Neuronal stem cell (in vitro differentiated cells): ENCODE measurements around the gene LSAMP.

Source experiments
- DNase-seq: peaks from one replicate; pipeline ENCODE4 v3.0.0-alpha.2; 2013; ENCODE audit warnings: low spot score
- H2AFZ ChIP-seq: one replicate; pipeline ENCODE4 v1.6.1; 2013; ENCODE audit warnings: mild to moderate bottlenecking, low read length, inconsistent platforms
- H2AK5ac ChIP-seq: 2 replicates; pipeline ENCODE4 v1.6.1; 2013; ENCODE audit warnings: low read depth, mild to moderate bottlenecking, inconsistent platforms, low read length, moderate library complexity, mixed read lengths
- H2BK120ac ChIP-seq: 2 replicates; pipeline ENCODE4 v1.6.1; 2013; ENCODE audit warnings: low read depth, mild to moderate bottlenecking, inconsistent platforms, low read length, moderate library complexity, mixed read lengths
- H2BK12ac ChIP-seq: one replicate; pipeline ENCODE4 v1.6.1; 2013; ENCODE audit warnings: low read length, inconsistent platforms
- H2BK15ac ChIP-seq: 2 replicates; pipeline ENCODE4 v1.6.1; 2013; ENCODE audit warnings: mild to moderate bottlenecking, low read length, inconsistent platforms, mixed read lengths
- H2BK5ac ChIP-seq: one replicate; pipeline ENCODE4 v1.6.1; 2013; ENCODE audit warnings: inconsistent platforms, mild to moderate bottlenecking, low read length, moderate library complexity
- H3K14ac ChIP-seq: one replicate; pipeline ENCODE4 v1.6.1; 2013; ENCODE audit warnings: low read length, inconsistent platforms
- H3K18ac ChIP-seq: 2 replicates; pipeline ENCODE4 v1.6.1; 2013; ENCODE audit warnings: low read length, inconsistent platforms
- H3K23ac ChIP-seq: 2 replicates; pipeline ENCODE4 v1.6.1; 2013; ENCODE audit warnings: low read depth, mild to moderate bottlenecking, mixed read lengths, low read length, inconsistent platforms; ENCODE audit not compliant: poor library complexity
- H3K27ac ChIP-seq: replicated peaks from 3 replicates; pipeline ENCODE4 v1.5.1; 2013; ENCODE audit warnings: low read length, inconsistent platforms
- H3K27me3 ChIP-seq, 3 experiments: 2 replicates each; pipeline ENCODE4 v1.6.1; 2013; ENCODE audit warnings: low read length in 3 of 3, mild to moderate bottlenecking in 2 of 3, inconsistent platforms in 1 of 3, low read depth in 1 of 3, mixed read lengths in 1 of 3, moderate library complexity in 1 of 3; ENCODE audit not compliant: control insufficient read depth in 3 of 3, insufficient read depth in 3 of 3
- H3K36me3 ChIP-seq, 2 donors: replicated peaks in 1 of 2; 2 replicates each; pipeline ENCODE4 v1.6.1; 2013; ENCODE audit warnings: low read length in 2 of 2; ENCODE audit not compliant: control insufficient read depth in 2 of 2, insufficient read depth in 2 of 2
- H3K4ac ChIP-seq: 2 replicates; pipeline ENCODE4 v1.6.1; 2013; ENCODE audit warnings: inconsistent platforms, mild to moderate bottlenecking, low read length, moderate library complexity
- H3K4me1 ChIP-seq, 2 donors: 1 replicate in 1 of 2; 2 replicates in 1 of 2; pipeline ENCODE4 v1.6.1; 2013; ENCODE audit warnings: low read length in 2 of 2, low read depth in 1 of 2; ENCODE audit not compliant: control insufficient read depth in 2 of 2, insufficient read depth in 1 of 2
- H3K4me2 ChIP-seq: one replicate; pipeline ENCODE4 v1.6.1; 2013; ENCODE audit warnings: mild to moderate bottlenecking, low read length, inconsistent platforms; ENCODE audit not compliant: insufficient read depth, poor library complexity, severe bottlenecking
- H3K4me3 ChIP-seq, 2 donors: 2 replicates each; pipeline ENCODE4 v1.5.1; 2013; ENCODE audit warnings: low read length in 2 of 2, mild to moderate bottlenecking in 2 of 2, inconsistent platforms in 1 of 2, moderate library complexity in 1 of 2
- H3K79me1 ChIP-seq: one replicate; pipeline ENCODE4 v1.6.1; 2013; ENCODE audit warnings: low read depth, mild to moderate bottlenecking, inconsistent platforms, low read length, moderate library complexity
- H3K9ac ChIP-seq: one replicate; pipeline ENCODE4 v1.6.1; 2013; ENCODE audit warnings: mild to moderate bottlenecking, low read depth, low read length, inconsistent platforms; ENCODE audit not compliant: poor library complexity
- H3K9me3 ChIP-seq, 2 donors: replicated peaks in 1 of 2; 2 replicates each; pipeline versions ENCODE3 to v1.6.1; 2013; ENCODE audit warnings: low read length in 2 of 2, mild to moderate bottlenecking in 2 of 2, inconsistent platforms in 1 of 2, low read depth in 1 of 2, mixed read lengths in 1 of 2, moderate library complexity in 1 of 2; ENCODE audit not compliant: control insufficient read depth in 2 of 2, insufficient read depth in 1 of 2
- H4K8ac ChIP-seq: one replicate; pipeline ENCODE4 v1.6.1; 2013; ENCODE audit warnings: low read depth, mild to moderate bottlenecking, inconsistent platforms, low read length, moderate library complexity
- H4K91ac ChIP-seq: one replicate; pipeline ENCODE4 v1.6.1; 2013; ENCODE audit warnings: low read length, low read depth, mild to moderate bottlenecking, inconsistent platforms; ENCODE audit not compliant: poor library complexity
- WGBS, 2 donors: extraction: QIAGEN DNeasy Blood & Tissue Kit; methylation state at CpG; one replicate each; pipeline ENCODE4 v1.1.7; 2013; ENCODE audit warnings: missing lambda C conversion rate in 2 of 2, mixed read lengths in 1 of 2; ENCODE audit not compliant: insufficient read length in 2 of 2, insufficient replicate concordance in 1 of 2; ENCODE audit errors: extremely low coverage in 2 of 2; 5-methylcytosine and 5-hydroxymethylcytosine counted together

LSAMP gene

GRCh38 chr3:116341381-116341780 is 103.9 kb downstream of the LSAMP start:
- Histone ChIP-seq H3K27me3 (no peaks in the 10 kb centered on the region), H2AK5ac (no peak overlapping the region), H3K9ac (no peak overlapping the region), H3K4me3 (no peak overlapping the region), H3K36me3 (no peaks in the 10 kb centered on the region), H2BK5ac (no peak overlapping the region), H3K4ac (no peak overlapping the region), H3K79me1 (no peaks in the 10 kb centered on the region), H3K23ac (no peak overlapping the region), H2BK12ac (no peak overlapping the region), H3K27ac (no peak overlapping the region), H3K4me1 (peaks cover 2 to 5% of the 10 kb centered on the region in 2 donors), H3K9me3 (no peaks in the 10 kb centered on the region), H2BK15ac (no peak overlapping the region), H3K18ac (no peak overlapping the region), H2BK120ac (no peak overlapping the region), H4K91ac (no peak overlapping the region), H4K8ac (no peak overlapping the region), H3K4me2 (no peak overlapping the region), H3K14ac (no peak overlapping the region), H2AFZ (no peak overlapping the region)
- no CpG with 5 or more reads among the region's 2 CpGs for WGBS, 2 donors
- no peak for DNase-seq

GRCh38 chr3:116340680-116341216 is 104.5 kb downstream of the LSAMP start:
- H3K27ac ChIP-seq = no peak overlapping the region
- no peak overlapping the region for H3K4me3 ChIP-seq
- no peaks in the 10 kb centered on the region for H3K27me3 ChIP-seq
- no peak overlapping the region for H2BK5ac ChIP-seq
- H2BK120ac ChIP-seq = no peak overlapping the region
- no peak overlapping the region for H3K9ac ChIP-seq
- H4K91ac ChIP-seq = no peak overlapping the region
- H3K18ac ChIP-seq = no peak overlapping the region
- no peak overlapping the region for H2AFZ ChIP-seq
- H3K4ac ChIP-seq = no peak overlapping the region
- no CpG with 5 or more reads among the region's 1 CpG for WGBS, 2 donors
- no peak overlapping the region for H2BK15ac ChIP-seq
- peaks cover 2 to 5% of the 10 kb centered on the region in 2 donors for H3K4me1 ChIP-seq
- no peak overlapping the region for H4K8ac ChIP-seq
- no peaks in the 10 kb centered on the region for H3K36me3 ChIP-seq
- H2BK12ac ChIP-seq = no peak overlapping the region
- no peak overlapping the region for H3K14ac ChIP-seq
- no peak for DNase-seq
- no peak overlapping the region for H2AK5ac ChIP-seq
- no peak overlapping the region for H3K4me2 ChIP-seq
- H3K9me3 ChIP-seq = no peaks in the 10 kb centered on the region
- H3K79me1 ChIP-seq = no peaks in the 10 kb centered on the region
- no peak overlapping the region for H3K23ac ChIP-seq

GRCh38 chr3:116339441-116340028 is 105.8 kb downstream of the LSAMP start:
- Histone ChIP-seq H3K27ac (no peak overlapping the region), H3K23ac (no peak overlapping the region), H3K4me1 (peaks cover 2 to 5% of the 10 kb centered on the region in 2 donors), H4K8ac (no peak overlapping the region), H2BK120ac (no peak overlapping the region), H2BK15ac (no peak overlapping the region), H3K18ac (no peak overlapping the region), H3K36me3 (no peaks in the 10 kb centered on the region), H2AFZ (no peak overlapping the region), H3K27me3 (no peaks in the 10 kb centered on the region), H3K4me2 (no peak overlapping the region), H2AK5ac (no peak overlapping the region), H3K4ac (no peak overlapping the region), H3K4me3 (no peak overlapping the region), H4K91ac (no peak overlapping the region), H3K9me3 (no peaks in the 10 kb centered on the region), H3K79me1 (no peaks in the 10 kb centered on the region), H3K9ac (no peak overlapping the region), H3K14ac (no peak overlapping the region), H2BK5ac (no peak overlapping the region), H2BK12ac (no peak overlapping the region)
- no peak for DNase-seq
- no CpG with 5 or more reads among the region's 4 CpGs for WGBS, 2 donors

GRCh38 chr3:116338713-116339112 is 106.6 kb downstream of the LSAMP start:
- Histone ChIP-seq H3K9ac (no peak overlapping the region), H3K4me3 (no peak overlapping the region), H2AFZ (no peak overlapping the region), H3K14ac (no peak overlapping the region), H2BK5ac (no peak overlapping the region), H3K4me1 (peaks cover 2 to 5% of the 10 kb centered on the region in 2 donors), H2AK5ac (no peak overlapping the region), H3K4me2 (no peak overlapping the region), H3K27ac (no peak overlapping the region), H3K18ac (no peak overlapping the region), H4K8ac (no peak overlapping the region), H2BK12ac (no peak overlapping the region), H3K4ac (no peak overlapping the region), H3K23ac (no peak overlapping the region), H3K79me1 (no peaks in the 10 kb centered on the region), H3K9me3 (no peaks in the 10 kb centered on the region), H3K36me3 (no peaks in the 10 kb centered on the region), H3K27me3 (no peaks in the 10 kb centered on the region), H2BK15ac (no peak overlapping the region), H2BK120ac (no peak overlapping the region), H4K91ac (no peak overlapping the region)
- no CpG with 5 or more reads among the region's 3 CpGs for WGBS, 2 donors
- no peak for DNase-seq
